K562 (cell line): ENCODE results near the gene PARPBP. TPM values are rescaled to one million over a fixed set of nuclear protein-coding genes. Genes with fewer than 3 reads are reported as not detected.

ENCODE experiments used
- CTCFL ChIP-seq: IDR thresholded peaks from 2 replicates; pipeline ENCODE4 v1.6.1; 2011; ENCODE audit warnings: borderline replicate concordance, low read depth, mild to moderate bottlenecking, moderate library complexity, low read length; ENCODE audit not compliant: insufficient read depth, poor library complexity, severe bottlenecking
- ETV1 ChIP-seq: fragments of 450-650 bp; conservative IDR thresholded peaks from 2 replicates; pipeline ENCODE4 v1.6.1; 2016; ENCODE audit warnings: missing genetic modification characterization, control low read depth, low read depth, missing compliant biosample characterization
- GTF2B ChIP-seq: IDR thresholded peaks from 2 replicates; pipeline ENCODE4 v1.6.1; 2011; ENCODE audit not compliant: insufficient read length; ENCODE audit errors: extremely low read depth
- HIVEP1 ChIP-seq: fragments of 250-450 bp; sonication (Bioruptor Pico); IDR thresholded peaks from 2 replicates; pipeline ENCODE4 v1.4.0; 2020; ENCODE audit warnings: mild to moderate bottlenecking
- JUN ChIP-seq, 2 experiments: sonication (generic) in 1 of 2; formaldehyde crosslinking in 1 of 2; IDR thresholded peaks; 2 replicates each; pipeline versions ENCODE4 v1.6.1 to v1.8.0; 2012 to 2022; ENCODE audit warnings: borderline replicate concordance in 2 of 2, mild to moderate bottlenecking in 2 of 2, improper control_type of control experiment in 1 of 2, low read depth in 1 of 2, low read length in 1 of 2, missing genetic modification reagents in 1 of 2
- KHSRP ChIP-seq: fragments of 450-650 bp; IDR thresholded peaks from 2 replicates; pipeline ENCODE4 v1.6.1; 2017
- MAZ ChIP-seq, 2 experiments: fragments of 450-650 bp in 1 of 2; sonication (generic) in 1 of 2; formaldehyde crosslinking; IDR thresholded peaks in 1 of 2; conservative IDR thresholded peaks in 1 of 2; 2 replicates each; pipeline versions ENCODE4 v1.4.0 to v1.5.0; 2020; ENCODE audit warnings: mild to moderate bottlenecking in 1 of 2, missing genetic modification reagents in 1 of 2
- MTA3 ChIP-seq: fragments of 450-650 bp; formaldehyde crosslinking; IDR thresholded peaks from 2 replicates; pipeline ENCODE4 v1.6.1; 2017; ENCODE audit warnings: mild to moderate bottlenecking, borderline replicate concordance
- RBM34 ChIP-seq: fragments of 200-400 bp; formaldehyde crosslinking; IDR thresholded peaks from 2 replicates; pipeline ENCODE4 v1.6.1; 2018; ENCODE audit warnings: low read length, borderline replicate concordance; ENCODE audit not compliant: insufficient read depth
- SAP30 ChIP-seq: fragments of 200-600 bp; sonication (generic); IDR thresholded peaks from 2 replicates; pipeline ENCODE4 v1.6.1; 2012; ENCODE audit warnings: borderline replicate concordance, low read depth, mild to moderate bottlenecking, moderate library complexity, low read length, control low read depth, inconsistent platforms; ENCODE audit not compliant: insufficient read depth, poor library complexity, severe bottlenecking
- polyA plus RNA-seq, 8 experiments: library from polyadenylated mRNA; depleted of rRNA in 4 of 8; stranded (reverse) in 5 of 8; unstranded in 3 of 8; fragments of >200 nt; fragmentation: Nextera tagmentation in 2 of 8; fragmentation: Illumina TruSeq in 1 of 8; extraction: Ambion mirVana in 2 of 8; extraction: Trizol in 1 of 8; gene quantifications; 2 replicates each; pipeline versions ENCODE4 v1.2.1 to v1.2.3, GENCODE V29; 2011 to 2014; ENCODE audit warnings: inconsistent platforms in 1 of 8, missing spikeins in 1 of 8
- total RNA-seq, 7 experiments: library from RNA; depleted of rRNA in 6 of 7; stranded (reverse); fragments of >200 nt in 6 of 7; fragmentation: Illumina TruSeq in 2 of 7; extraction: Trizol in 2 of 7; gene quantifications; 2 replicates each; pipeline versions ENCODE4 v1.2.1 to v1.2.3, GENCODE V29; 2011 to 2021; ENCODE audit warnings: low replicate concordance in 1 of 7

PARPBP gene
- total and polyA plus RNA-seq, 9 of the 15 experiments (the other 6 are each of a cell fraction or from before 2014, with no cell fraction given), result 26.1 to 62.5 (median 49.0) TPM

- TF ChIP-seq SAP30, result no peak
- no peak for TF ChIP-seq GTF2B
- no peak for TF ChIP-seq ETV1 (tag)
- no peak for TF ChIP-seq CTCFL
- no peak for TF ChIP-seq RBM34
- no peak for TF ChIP-seq MAZ (CRISPR knock-in tag; conservative IDR thresholded peaks at IDR 0.05 in 1 of 2, IDR thresholded peaks at IDR 0.05 in 1 of 2)
- TF ChIP-seq JUN (IDR thresholded peaks at IDR 0.05; ENCODE audit: borderline replicate concordance, low read depth, low read length), result no peak
- TF ChIP-seq JUN (CRISPR knock-in tag; IDR thresholded peaks at IDR 0.05; ENCODE audit: borderline replicate concordance), result no peak
- no peak for TF ChIP-seq MTA3
- TF ChIP-seq HIVEP1 (CRISPR knock-in tag), result no peak
- TF ChIP-seq KHSRP, result no peak
Measured at GRCh38 chr12:102227954-102228353, 108.0 kb downstream of the PARPBP start (continued).
